AG09319 (cell line): ENCODE measurements around the gene CRACR2B.

ENCODE experiments used
- DNase-seq: peaks from one replicate; pipeline ENCODE4 v3.0.0-alpha.2; 2010; ENCODE audit warnings: low read depth; ENCODE audit errors: extremely low read depth
- TF ChIP-seq, protein P1 (sequence below): IDR thresholded peaks from 2 replicates; pipeline ENCODE4 v1.5.1; 2011; ENCODE audit warnings: low read depth, mild to moderate bottlenecking, inconsistent platforms, low read length, moderate library complexity

Gene CRACR2B

DNA sequence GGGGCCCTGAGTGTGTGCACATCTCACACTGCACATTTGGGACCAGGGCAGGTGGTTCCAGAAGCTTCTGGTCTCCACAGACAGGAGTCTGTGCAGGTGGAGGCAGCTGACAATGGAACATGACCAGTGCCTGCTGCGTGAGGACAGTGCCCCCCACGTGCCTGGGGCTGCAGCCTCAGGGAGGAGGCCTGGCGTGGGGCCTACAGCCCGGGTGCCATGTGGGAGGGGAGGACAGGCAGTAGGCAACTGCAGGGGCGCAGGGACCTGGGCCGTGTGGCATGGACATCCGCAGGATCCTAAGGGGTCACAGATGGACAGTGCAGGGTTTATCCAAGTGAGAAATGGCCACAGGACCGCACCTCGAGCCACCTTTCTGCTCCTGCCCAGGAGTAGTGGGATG, 43.8 kb downstream of the CRACR2B start:
- TF ChIP-seq, protein P1, sequence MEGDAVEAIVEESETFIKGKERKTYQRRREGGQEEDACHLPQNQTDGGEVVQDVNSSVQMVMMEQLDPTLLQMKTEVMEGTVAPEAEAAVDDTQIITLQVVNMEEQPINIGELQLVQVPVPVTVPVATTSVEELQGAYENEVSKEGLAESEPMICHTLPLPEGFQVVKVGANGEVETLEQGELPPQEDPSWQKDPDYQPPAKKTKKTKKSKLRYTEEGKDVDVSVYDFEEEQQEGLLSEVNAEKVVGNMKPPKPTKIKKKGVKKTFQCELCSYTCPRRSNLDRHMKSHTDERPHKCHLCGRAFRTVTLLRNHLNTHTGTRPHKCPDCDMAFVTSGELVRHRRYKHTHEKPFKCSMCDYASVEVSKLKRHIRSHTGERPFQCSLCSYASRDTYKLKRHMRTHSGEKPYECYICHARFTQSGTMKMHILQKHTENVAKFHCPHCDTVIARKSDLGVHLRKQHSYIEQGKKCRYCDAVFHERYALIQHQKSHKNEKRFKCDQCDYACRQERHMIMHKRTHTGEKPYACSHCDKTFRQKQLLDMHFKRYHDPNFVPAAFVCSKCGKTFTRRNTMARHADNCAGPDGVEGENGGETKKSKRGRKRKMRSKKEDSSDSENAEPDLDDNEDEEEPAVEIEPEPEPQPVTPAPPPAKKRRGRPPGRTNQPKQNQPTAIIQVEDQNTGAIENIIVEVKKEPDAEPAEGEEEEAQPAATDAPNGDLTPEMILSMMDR = no peak
- no peak for DNase-seq

DNA sequence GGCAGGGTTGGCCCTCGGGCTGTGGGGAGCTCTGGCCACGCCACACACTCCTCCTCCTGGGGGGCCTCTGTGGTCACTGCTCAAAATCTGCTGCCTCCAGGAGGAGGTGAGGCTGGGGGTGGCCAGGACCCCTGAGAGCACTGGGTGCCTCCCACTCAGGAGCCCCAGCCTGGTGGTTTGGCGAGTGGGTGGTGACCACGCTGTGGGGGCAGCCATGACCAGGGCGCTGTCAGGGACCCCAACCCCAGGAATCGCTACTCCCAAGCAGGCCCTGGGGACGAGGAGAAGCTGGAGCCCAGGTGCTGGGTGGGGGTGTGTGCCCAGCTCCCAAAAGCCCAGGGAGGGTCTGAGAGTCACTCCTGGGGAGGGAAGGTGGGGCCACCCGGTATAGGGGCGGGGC, 45.1 kb downstream of the CRACR2B start:
- DNase-seq = no peak
- TF ChIP-seq, protein P1 = no peak

DNA sequence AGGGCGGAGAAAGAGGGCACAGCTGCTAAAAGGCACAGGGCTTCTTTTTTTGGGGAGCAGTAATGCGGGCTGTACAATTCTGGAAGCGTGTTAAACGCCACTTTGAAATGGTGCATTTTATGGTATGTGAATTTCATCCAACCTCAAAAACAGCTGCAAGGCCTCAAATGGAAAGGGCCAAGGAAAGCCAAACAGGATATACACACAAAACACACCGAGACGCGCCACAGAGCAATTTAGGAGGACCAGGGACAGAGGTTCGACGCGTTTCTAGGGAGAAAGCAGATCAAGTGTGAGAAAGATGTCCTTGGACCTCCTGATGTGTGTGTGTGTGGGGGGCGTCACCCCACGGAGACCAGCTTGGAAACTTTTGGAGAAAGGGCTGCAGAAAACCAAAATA, 46.0 kb downstream of the CRACR2B start:
- TF ChIP-seq, protein P1 = no peak

DNA sequence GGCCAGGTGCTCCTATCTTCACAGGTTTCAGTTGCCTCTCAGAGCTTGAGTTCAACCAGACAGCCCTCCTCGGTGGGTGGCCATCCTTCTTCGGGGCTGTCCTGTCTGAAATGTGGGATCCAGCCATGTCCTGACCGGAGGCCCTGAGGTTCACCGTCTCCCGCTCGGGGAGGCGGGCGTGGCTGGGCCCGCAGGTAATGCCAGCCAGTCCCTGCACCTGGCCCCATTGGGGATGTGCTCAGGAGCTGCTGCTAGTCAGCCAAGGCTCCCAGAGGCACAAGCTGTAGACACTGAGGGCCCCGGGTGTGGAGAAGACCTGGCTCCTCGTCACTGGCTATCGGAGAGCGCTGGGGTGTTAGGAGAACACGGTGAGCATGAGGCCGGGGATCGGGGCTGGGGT, 47.5 kb downstream of the CRACR2B start:
- TF ChIP-seq, protein P1 = no peak
- no peak for DNase-seq

More for the DNA sequence above, 46.0 kb downstream of the CRACR2B start:
- no peak for DNase-seq

DNA sequence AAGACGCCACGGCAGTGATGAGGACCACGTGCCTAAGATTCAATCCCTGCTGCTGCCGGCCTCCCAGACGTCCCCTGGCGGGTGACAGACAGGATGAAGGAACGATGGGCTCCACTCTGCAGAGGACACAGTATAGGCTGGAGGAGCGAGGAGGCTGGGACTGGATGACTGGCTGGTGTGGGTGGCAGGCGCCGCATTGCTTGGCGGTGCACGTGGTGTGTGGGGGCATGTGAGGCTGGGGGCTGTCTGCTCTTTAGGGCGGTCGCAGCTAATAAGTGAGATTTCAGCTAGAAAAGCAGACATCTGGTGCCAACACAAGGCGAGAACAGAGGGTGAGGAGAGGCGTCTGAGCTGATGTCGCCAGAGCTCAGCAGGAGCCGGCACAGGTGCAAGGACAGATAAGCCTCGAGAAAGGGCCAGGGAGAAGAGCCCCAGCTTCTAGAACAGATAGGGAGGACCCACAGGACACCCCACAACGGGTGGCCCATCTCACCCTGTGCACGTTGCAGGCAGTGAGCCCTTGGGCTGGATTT, 48.1 kb downstream of the CRACR2B start:
- TF ChIP-seq, protein P1 = no peak
- no peak for DNase-seq

DNA sequence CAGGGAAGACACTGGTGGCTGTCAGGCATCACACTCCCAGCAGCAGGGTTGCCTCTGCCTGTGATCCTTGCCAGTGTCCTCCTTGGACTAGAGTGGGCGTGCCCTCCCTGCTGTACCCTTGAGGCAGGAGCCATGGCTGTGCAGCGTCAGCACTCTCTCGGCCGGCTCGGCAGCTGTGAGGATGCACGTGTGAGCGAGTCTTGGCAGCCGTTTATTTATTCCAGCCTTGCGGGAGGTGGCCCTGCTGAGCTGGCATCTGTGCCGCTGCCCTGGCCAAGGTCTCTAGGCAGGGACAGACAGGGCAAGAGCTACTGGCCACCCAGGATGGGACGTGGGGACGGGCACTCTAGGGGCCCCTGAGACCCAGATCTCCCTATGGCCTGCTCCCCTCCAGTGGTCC, 48.8 kb downstream of the CRACR2B start:
- DNase-seq = no peak
- TF ChIP-seq, protein P1 = no peak

DNA sequence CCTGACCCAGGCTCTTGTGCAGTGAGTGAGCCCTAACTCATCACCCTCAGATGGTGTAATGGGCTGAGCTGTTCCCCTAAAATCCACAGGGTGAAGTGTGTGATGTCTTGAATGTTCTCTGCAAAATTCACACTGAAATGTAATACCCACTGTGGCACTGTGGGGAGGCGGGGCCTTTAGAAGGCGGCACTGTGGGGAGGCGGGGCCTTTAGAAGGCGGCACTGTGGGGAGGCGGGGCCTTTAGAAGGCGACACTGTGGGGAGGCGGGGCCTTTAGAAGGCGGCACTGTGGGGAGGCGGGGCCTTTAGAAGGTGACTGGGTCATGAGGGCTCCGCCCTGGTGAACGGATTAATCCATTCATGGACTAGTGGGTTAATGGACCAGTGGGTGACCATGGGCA, 49.8 kb downstream of the CRACR2B start:
- TF ChIP-seq, protein P1 = no peak
- DNase-seq = no peak
